ENCODE results near the gene APOE.

APOE gene

GRCh38 chr19:44951179-44952159, 45.9 kb downstream of the APOE start:
- peak in 1 of 2 donors; percentile 17 for DNase-seq (ENCODE audit: extremely low read depth in 1 of 2, low read depth in 1 of 2)

DNA sequence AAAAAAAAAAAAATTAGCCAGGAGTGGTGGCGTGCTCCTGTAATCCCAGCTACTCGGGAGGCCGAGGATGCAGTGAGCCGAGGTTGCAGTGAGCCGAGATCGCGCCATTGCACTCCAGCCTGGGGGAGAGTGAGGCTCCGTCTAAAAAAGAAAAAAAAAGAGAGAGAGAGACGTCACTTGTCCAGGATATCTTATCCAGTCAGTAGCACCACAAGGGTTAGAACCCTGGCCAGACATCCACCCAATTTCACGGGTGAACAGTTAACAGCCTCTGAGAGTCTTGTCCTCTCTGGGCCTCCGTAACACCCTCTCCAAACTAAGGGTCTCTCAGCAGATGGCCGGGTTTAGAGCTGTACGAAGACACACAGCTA, 48.7 kb downstream of the APOE start:
- DNase-seq (ENCODE audit: extremely low read depth in 1 of 2, low read depth in 1 of 2), result no peak

DNA sequence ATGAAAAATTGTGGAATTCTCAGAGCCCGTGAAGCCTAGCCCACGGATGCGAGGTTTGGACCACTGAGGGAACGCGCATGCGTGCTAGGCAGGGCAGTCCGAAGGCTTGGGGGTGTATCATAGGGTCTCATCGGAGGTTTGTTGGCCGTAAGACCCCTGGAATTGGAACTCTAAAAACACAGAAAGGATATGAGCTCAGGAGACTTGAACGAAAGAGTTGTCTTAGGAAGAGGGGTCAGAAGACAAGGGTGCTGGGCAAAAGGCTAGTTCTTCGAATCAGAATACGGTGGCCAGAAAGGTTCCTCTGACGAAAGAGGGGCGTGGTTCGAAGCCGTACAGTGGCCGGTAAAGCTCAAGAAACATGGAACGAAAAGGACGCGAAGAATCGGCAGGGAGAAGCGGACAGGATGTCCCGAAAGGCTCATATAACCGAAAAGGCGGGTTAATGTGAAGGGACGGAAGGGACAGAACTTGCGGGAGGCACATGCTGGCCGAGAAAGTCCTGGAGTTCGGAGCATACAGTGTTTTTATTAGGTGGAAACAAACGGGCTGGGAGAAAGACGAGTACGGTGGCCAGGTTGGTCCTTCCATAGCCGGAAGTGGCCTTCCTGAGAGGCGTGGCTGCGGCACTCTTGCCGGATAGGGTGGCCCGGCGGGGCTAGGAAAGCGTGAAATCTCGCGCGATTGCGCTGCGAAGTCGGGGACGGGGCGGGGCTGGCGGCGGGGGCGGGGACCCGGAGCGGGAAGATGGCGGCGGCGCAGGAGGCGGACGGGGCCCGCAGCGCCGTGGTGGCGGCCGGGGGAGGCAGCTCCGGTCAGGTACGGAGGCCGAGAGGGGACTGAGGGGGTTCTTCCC, 49.3 kb downstream of the APOE start, which contains the start of gene CLPTM1:
Gene CLPTM1 (plus strand): TSS at position 732 of the 856 bp plus-strand sequence. CDS start 16 bp downstream, at position 748.
- DNase-seq (ENCODE audit: extremely low read depth in 1 of 2, low read depth in 1 of 2), result peak; percentile 93 to 96

DNA sequence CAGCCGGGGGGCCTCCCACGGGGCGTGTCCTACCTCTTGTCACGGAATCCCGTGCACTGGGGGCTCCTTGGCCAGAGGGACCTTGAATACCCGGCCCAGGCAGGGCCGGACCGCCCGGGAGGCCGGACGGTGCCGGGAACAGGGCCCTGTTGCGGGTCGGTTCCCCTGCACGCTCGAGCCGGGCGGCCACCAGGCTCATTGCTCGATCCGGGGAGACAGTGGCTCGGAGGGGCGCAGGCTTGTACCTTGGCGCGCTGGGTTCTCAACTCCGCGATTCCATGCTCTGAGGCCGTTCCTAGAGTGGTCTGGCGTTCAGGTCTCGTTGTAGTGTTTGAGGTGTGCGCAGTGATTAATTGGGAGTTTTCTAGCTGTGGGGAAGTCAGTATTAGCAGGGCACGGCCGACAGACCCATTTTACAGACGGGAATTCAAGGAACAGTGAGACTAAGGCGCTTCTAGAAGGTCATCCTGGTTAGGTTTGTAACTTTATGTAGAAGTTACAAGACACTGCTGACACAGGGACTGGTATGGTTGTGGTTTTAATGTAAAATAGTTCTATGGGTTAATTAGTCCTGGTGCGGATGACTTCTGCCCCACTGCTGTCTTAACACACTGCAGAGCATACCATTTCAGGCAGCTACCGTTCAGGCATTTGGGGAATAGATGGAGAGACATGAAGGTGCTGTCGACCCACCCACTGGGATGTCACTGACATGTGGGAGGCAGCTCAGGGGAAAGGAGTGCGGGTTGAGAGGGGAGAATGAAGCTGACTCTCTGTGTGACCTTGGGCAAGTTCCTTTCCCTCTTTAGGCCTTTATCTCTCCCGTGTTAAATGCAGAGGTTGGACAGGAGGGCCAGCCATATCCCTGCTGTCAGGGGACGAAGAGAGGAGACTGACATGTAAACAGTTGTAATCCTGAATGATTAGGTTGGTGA, 50.2 kb downstream of the APOE start:
- DNase-seq (ENCODE audit: extremely low read depth in 1 of 2, low read depth in 1 of 2), result no peak

- DNase-seq (ENCODE audit: extremely low read depth in 1 of 2, low read depth in 1 of 2), result no peak
These were observed 51.9 kb downstream of the APOE start for GRCh38 chr19:44957526-44957925.

DNA sequence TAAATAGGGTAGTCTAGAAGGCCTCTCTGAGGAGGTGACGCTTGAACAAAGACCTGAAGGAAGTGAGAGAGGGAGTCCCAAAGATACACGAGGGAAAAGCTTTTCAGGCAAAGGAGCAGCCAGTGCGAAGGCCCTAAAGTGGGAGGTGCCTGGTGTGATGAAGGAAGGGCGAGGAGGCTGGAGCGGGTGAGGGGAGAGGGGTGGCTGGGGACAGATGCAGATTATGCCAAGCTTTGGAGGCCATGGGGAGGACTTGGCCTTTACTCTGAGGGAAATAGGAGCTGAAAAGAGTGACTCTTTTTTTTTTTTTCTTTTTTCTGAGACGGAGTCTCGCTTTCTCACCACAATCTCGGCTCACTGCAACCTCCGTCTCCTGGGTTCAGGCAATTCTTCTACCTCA, 52.5 kb downstream of the APOE start:
- no peak for DNase-seq (ENCODE audit: extremely low read depth in 1 of 2, low read depth in 1 of 2)
